IMR-90 (cell line): ENCODE measurements around the gene DAGLA.

Experiments used
- BHLHE40 ChIP-seq: fragments of 150-350 bp; IDR thresholded peaks from 2 replicates; pipeline ENCODE4 v1.6.1; 2016; ENCODE audit warnings: mild to moderate bottlenecking, low read depth, low read length
- CEBPB ChIP-seq: IDR thresholded peaks from 2 replicates; pipeline ENCODE4 v1.6.1; 2012; ENCODE audit warnings: low read depth, low read length, improper control_type of control experiment
- MAZ ChIP-seq: IDR thresholded peaks from 2 replicates; pipeline ENCODE4 v1.6.1; 2012; ENCODE audit warnings: low read depth, mild to moderate bottlenecking, low read length, improper control_type of control experiment, moderate library complexity, borderline replicate concordance
- RAD21 ChIP-seq: IDR thresholded peaks from 2 replicates; pipeline ENCODE4 v1.6.1; 2012; ENCODE audit warnings: low read length, improper control_type of control experiment
- TF ChIP-seq, protein P1 (sequence below): conservative IDR thresholded peaks from 2 replicates; pipeline ENCODE4 v1.5.1; 2012; ENCODE audit warnings: mild to moderate bottlenecking, low read depth, low read length, improper control_type of control experiment
- TF ChIP-seq, protein P2 (sequence below): fragments of 150-350 bp; IDR thresholded peaks from 2 replicates; pipeline ENCODE4 v1.6.1; 2017; ENCODE audit warnings: mild to moderate bottlenecking, antibody characterized with exemption, low read length, low read depth

DNA sequence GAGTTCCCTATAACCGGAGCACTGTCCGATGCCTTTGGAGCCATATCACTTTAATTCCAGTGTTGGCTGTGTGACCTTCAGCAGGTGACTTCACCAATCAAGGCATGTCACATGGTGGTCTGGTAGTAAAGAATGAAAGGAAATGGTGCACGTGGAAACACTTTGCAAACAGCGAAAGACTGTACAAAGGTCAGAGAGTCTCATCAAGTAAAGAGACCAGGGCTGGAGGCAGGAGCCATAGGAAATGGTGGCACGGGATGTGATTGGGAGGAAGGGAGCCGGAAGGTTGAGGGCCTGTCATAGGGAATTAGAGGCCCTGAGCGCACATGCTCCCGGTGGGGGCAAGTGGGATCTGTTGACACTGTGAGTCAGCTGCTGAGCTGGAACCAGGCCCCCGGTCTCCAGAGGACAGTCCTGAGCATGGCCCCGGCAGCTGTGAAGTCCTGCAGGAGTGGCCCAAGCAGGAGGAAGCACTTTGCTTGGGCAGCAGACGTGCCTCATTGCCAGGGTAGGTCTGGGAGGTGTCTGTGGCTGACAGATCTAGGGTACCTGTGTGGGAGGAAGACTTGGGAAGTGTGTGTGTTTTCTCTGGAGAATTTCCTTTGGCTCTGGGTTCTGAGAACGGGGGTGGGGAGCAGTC is 2.0 kb downstream of the DAGLA start:
- TF ChIP-seq, protein P1, sequence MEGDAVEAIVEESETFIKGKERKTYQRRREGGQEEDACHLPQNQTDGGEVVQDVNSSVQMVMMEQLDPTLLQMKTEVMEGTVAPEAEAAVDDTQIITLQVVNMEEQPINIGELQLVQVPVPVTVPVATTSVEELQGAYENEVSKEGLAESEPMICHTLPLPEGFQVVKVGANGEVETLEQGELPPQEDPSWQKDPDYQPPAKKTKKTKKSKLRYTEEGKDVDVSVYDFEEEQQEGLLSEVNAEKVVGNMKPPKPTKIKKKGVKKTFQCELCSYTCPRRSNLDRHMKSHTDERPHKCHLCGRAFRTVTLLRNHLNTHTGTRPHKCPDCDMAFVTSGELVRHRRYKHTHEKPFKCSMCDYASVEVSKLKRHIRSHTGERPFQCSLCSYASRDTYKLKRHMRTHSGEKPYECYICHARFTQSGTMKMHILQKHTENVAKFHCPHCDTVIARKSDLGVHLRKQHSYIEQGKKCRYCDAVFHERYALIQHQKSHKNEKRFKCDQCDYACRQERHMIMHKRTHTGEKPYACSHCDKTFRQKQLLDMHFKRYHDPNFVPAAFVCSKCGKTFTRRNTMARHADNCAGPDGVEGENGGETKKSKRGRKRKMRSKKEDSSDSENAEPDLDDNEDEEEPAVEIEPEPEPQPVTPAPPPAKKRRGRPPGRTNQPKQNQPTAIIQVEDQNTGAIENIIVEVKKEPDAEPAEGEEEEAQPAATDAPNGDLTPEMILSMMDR, result no peak
- no peak for TF ChIP-seq CEBPB
- TF ChIP-seq BHLHE40, result no peak
- TF ChIP-seq, protein P2, sequence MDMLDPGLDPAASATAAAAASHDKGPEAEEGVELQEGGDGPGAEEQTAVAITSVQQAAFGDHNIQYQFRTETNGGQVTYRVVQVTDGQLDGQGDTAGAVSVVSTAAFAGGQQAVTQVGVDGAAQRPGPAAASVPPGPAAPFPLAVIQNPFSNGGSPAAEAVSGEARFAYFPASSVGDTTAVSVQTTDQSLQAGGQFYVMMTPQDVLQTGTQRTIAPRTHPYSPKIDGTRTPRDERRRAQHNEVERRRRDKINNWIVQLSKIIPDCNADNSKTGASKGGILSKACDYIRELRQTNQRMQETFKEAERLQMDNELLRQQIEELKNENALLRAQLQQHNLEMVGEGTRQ, result no peak
- TF ChIP-seq MAZ, result no peak
- no peak for TF ChIP-seq RAD21
